Breast epithelium (tissue), 3 donors: ENCODE results near the gene P2RX3.

ENCODE experiments used
- POLR2A ChIP-seq: fragments of 450-650 bp; IDR thresholded peaks from one replicate; pipeline ENCODE4 v1.6.1; 2016; ENCODE audit warnings: antibody characterized with exemption, mild to moderate bottlenecking, moderate library complexity
- TF ChIP-seq, protein P1 (sequence below), 3 donors: fragments of 450-650 bp; IDR thresholded peaks; one replicate each; pipeline ENCODE4 v1.5.1; 2016 to 2017; ENCODE audit warnings: antibody characterized with exemption in 3 of 3, mild to moderate bottlenecking in 3 of 3, moderate library complexity in 3 of 3

DNA sequence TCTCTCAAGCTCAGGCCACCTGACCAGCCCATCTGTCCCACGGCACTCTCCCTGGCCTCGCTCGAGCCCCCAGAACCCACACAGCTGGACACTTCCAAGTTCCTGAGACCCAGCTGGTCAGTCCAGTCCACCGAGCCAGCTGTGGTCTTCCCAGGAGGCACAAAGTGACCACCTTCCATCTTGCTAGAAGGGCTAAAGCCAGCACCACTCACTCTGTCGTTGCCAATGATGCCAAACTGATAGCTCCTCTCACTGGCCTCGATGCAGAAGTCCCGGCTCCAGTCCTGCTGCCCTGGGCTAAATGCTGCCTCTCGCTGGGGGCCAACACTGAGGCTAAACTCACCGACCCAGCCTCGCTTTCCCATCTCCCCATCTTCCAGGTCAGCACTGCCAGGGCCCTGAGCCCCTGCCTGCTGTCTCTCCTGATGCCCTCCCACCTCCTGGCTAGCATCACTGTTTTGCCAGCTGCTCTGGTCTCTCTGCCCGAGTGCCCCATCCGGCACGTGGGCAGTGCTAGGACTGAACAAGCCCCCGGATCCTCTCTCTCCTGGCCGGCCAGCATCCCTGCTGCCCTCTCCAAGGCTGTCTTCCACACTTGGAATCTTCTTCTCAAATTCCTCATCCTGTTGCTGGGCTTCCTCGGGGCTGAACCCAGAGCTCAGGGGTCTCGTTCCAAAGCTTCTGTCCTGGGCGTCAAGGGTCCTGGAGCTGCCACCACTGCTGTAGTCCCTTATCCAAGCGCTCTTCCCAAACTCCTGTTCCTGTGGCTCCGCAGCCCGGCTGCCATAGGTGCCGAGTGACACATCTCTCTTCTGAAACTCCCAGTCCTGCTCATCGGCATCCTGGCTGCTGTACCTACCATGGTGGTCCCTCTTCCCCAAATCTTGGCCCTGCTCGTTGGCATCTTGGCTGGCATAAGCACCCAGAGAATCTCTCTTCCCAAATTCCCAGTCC is 28.8 kb upstream of the P2RX3 start:
- TF ChIP-seq POLR2A = no peak
- TF ChIP-seq, protein P1, sequence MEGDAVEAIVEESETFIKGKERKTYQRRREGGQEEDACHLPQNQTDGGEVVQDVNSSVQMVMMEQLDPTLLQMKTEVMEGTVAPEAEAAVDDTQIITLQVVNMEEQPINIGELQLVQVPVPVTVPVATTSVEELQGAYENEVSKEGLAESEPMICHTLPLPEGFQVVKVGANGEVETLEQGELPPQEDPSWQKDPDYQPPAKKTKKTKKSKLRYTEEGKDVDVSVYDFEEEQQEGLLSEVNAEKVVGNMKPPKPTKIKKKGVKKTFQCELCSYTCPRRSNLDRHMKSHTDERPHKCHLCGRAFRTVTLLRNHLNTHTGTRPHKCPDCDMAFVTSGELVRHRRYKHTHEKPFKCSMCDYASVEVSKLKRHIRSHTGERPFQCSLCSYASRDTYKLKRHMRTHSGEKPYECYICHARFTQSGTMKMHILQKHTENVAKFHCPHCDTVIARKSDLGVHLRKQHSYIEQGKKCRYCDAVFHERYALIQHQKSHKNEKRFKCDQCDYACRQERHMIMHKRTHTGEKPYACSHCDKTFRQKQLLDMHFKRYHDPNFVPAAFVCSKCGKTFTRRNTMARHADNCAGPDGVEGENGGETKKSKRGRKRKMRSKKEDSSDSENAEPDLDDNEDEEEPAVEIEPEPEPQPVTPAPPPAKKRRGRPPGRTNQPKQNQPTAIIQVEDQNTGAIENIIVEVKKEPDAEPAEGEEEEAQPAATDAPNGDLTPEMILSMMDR (IDR thresholded peaks at IDR 0.05) = no peak
